A673 (cell line): Measurements from ENCODE around the gene NAA15. TPM values are rescaled to one million over a fixed set of nuclear protein-coding genes. Genes with fewer than 3 reads are reported as not detected.

ENCODE experiments used
- BruUV-seq: library from RNA; stranded (reverse); fragments of 400-500 nt; replicated peaks from 2 replicates; lab custom pipeline; 2021; lab: Mats Ljungman, UMichigan
- CTCF ChIA-PET: fragments of 300-600 bp; sonication (Branson Sonifier 250); formaldehyde crosslinking; loops from one replicate; lab custom pipeline; 2022; ENCODE audit warnings: antibody characterized with exemption; lab: Charles Lee
- POLR2A ChIA-PET: fragments of 300-600 bp; sonication (Branson Sonifier 250); formaldehyde crosslinking; loops from one replicate; lab custom pipeline; 2022; ENCODE audit warnings: antibody characterized with exemption; ENCODE audit not compliant: low non-redundant PET; lab: Charles Lee
- DNase-seq: peaks from one replicate; pipeline ENCODE4 v3.0.0-alpha.2; 2015; ENCODE audit warnings: low spot score
- H3K27ac ChIP-seq: fragments of 200-600 bp; sonication (generic); 2 replicates; pipeline ENCODE4 v1.5.1; 2016; ENCODE audit warnings: mixed run types, low read depth, mild to moderate bottlenecking, mixed read lengths, antibody characterized with exemption, low read length; ENCODE audit not compliant: poor library complexity, severe bottlenecking
- H3K27me3 ChIP-seq: fragments of 200-600 bp; sonication (generic); replicated peaks from 2 replicates; pipeline ENCODE4 v1.6.1; 2017; ENCODE audit warnings: mixed run types, low read depth, mild to moderate bottlenecking, mixed read lengths, antibody characterized with exemption, low read length; ENCODE audit not compliant: insufficient read depth, poor library complexity
- H3K36me3 ChIP-seq: fragments of 200-600 bp; sonication (generic); 2 replicates; pipeline ENCODE4 v1.6.1; 2016; ENCODE audit warnings: mixed run types, mild to moderate bottlenecking, mixed read lengths, antibody characterized with exemption, low read length; ENCODE audit not compliant: insufficient read depth, poor library complexity, severe bottlenecking
- H3K4me1 ChIP-seq: fragments of 200-600 bp; sonication (generic); 2 replicates; pipeline ENCODE4 v1.6.1; 2017; ENCODE audit warnings: mixed run types, mild to moderate bottlenecking, mixed read lengths, antibody characterized with exemption, low read length; ENCODE audit not compliant: insufficient read depth, poor library complexity, severe bottlenecking
- H3K4me3 ChIP-seq: fragments of 200-600 bp; sonication (generic); 2 replicates; pipeline ENCODE4 v1.5.1; 2016; ENCODE audit warnings: low read depth, mixed run types, mild to moderate bottlenecking, mixed read lengths, low read length; ENCODE audit not compliant: poor library complexity, severe bottlenecking
- H3K9me3 ChIP-seq: fragments of 200-600 bp; sonication (generic); 2 replicates; pipeline ENCODE4 v1.6.1; 2016; ENCODE audit warnings: mixed run types, low read depth, mild to moderate bottlenecking, mixed read lengths, antibody characterized with exemption, low read length; ENCODE audit not compliant: poor library complexity, severe bottlenecking
- CTCF ChIP-seq: fragments of 300-800, 200-600 bp; sonication (generic); conservative IDR thresholded peaks from 2 replicates; pipeline ENCODE4 v1.5.1; 2017; ENCODE audit warnings: low read depth, mild to moderate bottlenecking, antibody characterized with exemption, low read length, moderate library complexity, mixed read lengths
- EZH2 ChIP-seq: fragments of 200-600 bp; sonication (generic); IDR thresholded peaks from 2 replicates; pipeline ENCODE4 v1.6.1; 2017; ENCODE audit warnings: borderline replicate concordance, low read depth, mild to moderate bottlenecking, mixed read lengths, antibody characterized with exemption, low read length; ENCODE audit not compliant: poor library complexity, severe bottlenecking
- intact Hi-C: fragments of 100-400 bp; cut with micrococcal nuclease; formaldehyde crosslinking; loops from one replicate; pipeline ENCODE4 v1.10.0; 2022; ENCODE audit not compliant: unreplicated experiment
- total RNA-seq: library from RNA; stranded (reverse); gene quantifications from 2 replicates; pipeline ENCODE4 v1.2.3, GENCODE V29; 2021

NAA15 gene
- total RNA-seq, 1 experiment from 2014 or later, result 123 TPM

GRCh38 chr4:139386421-139386820, 85.1 kb downstream of the NAA15 start:
- Histone ChIP-seq H3K4me1 (no peaks in the 10 kb centered on the region), H3K9me3 (no peaks in the 10 kb centered on the region), H3K27me3 (no peaks in the 10 kb centered on the region), H3K36me3 (peaks cover 65% of the 10 kb centered on the region), H3K4me3 (no peak overlapping the region), H3K27ac (no peak overlapping the region)
- no peak for DNase-seq
- POLR2A ChIA-PET, result no interaction called here
- CTCF ChIA-PET, result no interaction called here
- no TSS peak for BruUV-seq
- TF ChIP-seq EZH2, result no peak
- TF ChIP-seq CTCF, result no peak
- intact Hi-C loops, result no loop called here

- H3K9me3 ChIP-seq, result no peaks in the 10 kb centered on the region
- intact Hi-C loops, result no loop called here
- TF ChIP-seq CTCF (no peak), EZH2 (no peak)
- H3K36me3 ChIP-seq, result peaks cover 79% of the 10 kb centered on the region
- no peaks in the 10 kb centered on the region for H3K27me3 ChIP-seq
- H3K27ac ChIP-seq, result no peak overlapping the region
- H3K4me1 ChIP-seq, result no peaks in the 10 kb centered on the region
- DNase-seq, result no peak
- no TSS peak for BruUV-seq
- no peak overlapping the region for H3K4me3 ChIP-seq
- CTCF ChIA-PET, result no interaction called here
- POLR2A ChIA-PET, result no interaction called here
These were observed 87.8 kb downstream of the NAA15 start for GRCh38 chr4:139389102-139389501.

GRCh38 chr4:139389991-139390390, 88.7 kb downstream of the NAA15 start:
- Histone ChIP-seq H3K9me3 (no peaks in the 10 kb centered on the region), H3K36me3 (peaks cover 73% of the 10 kb centered on the region), H3K27ac (no peak overlapping the region), H3K4me1 (no peaks in the 10 kb centered on the region), H3K27me3 (no peaks in the 10 kb centered on the region), H3K4me3 (no peak overlapping the region)
- CTCF ChIA-PET, result no interaction called here
- no peak for DNase-seq
- BruUV-seq, result no TSS peak
- POLR2A ChIA-PET, result no interaction called here
- intact Hi-C loops, result no loop called here
- TF ChIP-seq CTCF (no peak), EZH2 (no peak)
